Measurements from ENCODE around the gene C10orf90. TPM values are rescaled to one million over a fixed set of nuclear protein-coding genes. Genes with fewer than 3 reads are reported as not detected.

The C10orf90 gene
- total and polyA plus RNA-seq, 2 of the 8 experiments (the other 6 are each of a cell fraction or from before 2014, with no cell fraction given): 0.21 TPM; not detected in 1

DNA sequence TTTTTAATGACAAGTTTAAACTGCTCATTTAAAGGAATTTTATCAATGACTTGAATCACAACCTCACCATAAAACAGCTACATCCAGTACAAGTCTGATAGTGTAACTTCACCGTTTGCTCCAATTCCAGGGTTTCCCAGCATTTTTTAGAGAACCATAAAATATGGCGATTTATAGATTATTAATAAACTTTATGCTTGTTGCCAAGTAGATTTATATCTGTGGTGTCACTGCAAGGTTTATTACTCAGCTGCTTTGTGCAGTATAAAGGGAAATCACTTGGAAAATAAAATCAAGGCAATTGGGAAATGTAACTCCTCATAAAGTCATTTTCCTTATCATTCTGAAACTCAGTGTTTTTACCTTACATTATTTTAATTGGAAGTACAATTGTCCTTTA, 218.2 kb downstream of the C10orf90 start:
- ChIA-PET POLR2A (ENCODE audit: partially characterized antibody) (no interaction called here), CTCF (ENCODE audit: partially characterized antibody) (interaction anchor here (0.6 kb wide), 1 partner anchor 476 kb away, joined by 3 read pairs; no protein-coding TSS in a partner anchor)
- Histone ChIP-seq H4K8ac (ENCODE audit: extremely low read depth, insufficient read depth, low read length) (no peak overlapping the region), H2BK15ac (ENCODE audit: low read length) (no peak overlapping the region), H2BK5ac (ENCODE audit: low read depth, low read length) (no peak overlapping the region), H2AK5ac (ENCODE audit: low read depth, low read length) (no peak overlapping the region), H3K27me3 (replicated peaks in 1 of 4; ENCODE audit: control insufficient read depth in 3 of 4, extremely low read depth in 1 of 4, insufficient read depth in 3 of 4, low read length in 3 of 4) (no peaks in the 10 kb centered on the region), H4K20me1 (replicated peaks in 1 of 2; ENCODE audit: control insufficient read depth in 1 of 2, insufficient read depth in 2 of 2, low read length in 2 of 2) (no peaks in the 10 kb centered on the region), H2BK120ac (replicated peaks; ENCODE audit: low read depth, low read length) (no peak overlapping the region), H2AFZ (ENCODE audit: low read length) (no peak overlapping the region), H2BK20ac (ENCODE audit: low read length) (no peak overlapping the region), H3K9ac (replicated peaks in 1 of 4; ENCODE audit: extremely low read depth in 1 of 4, low read depth in 3 of 4, low read length in 3 of 4) (no peak overlapping the region), H3K4me1 (replicated peaks in 1 of 4; ENCODE audit: control insufficient read depth in 3 of 4, insufficient read depth in 4 of 4, low read length in 3 of 4) (no peaks in the 10 kb centered on the region), H3K9me3 (ENCODE audit: insufficient read depth in 2 of 2, low read depth in 1 of 2, low read length in 1 of 2) (no peaks in the 10 kb centered on the region), H3K79me1 (ENCODE audit: low read depth, low read length) (no peaks in the 10 kb centered on the region), H3K36me3 (ENCODE audit: control insufficient read depth in 2 of 4, insufficient read depth in 4 of 4, low read length in 3 of 4) (no peaks in the 10 kb centered on the region), H3K79me2 (ENCODE audit: control insufficient read depth in 1 of 2, insufficient read depth in 2 of 2, low read length in 2 of 2) (no peaks in the 10 kb centered on the region), H2BK12ac (ENCODE audit: low read depth, low read length) (no peak overlapping the region), H3K23me2 (ENCODE audit: low read depth, low read length) (no peaks in the 10 kb centered on the region), H3K14ac (ENCODE audit: insufficient read length) (no peak overlapping the region), H3K23ac (ENCODE audit: insufficient read length) (no peak overlapping the region), H3K18ac (ENCODE audit: extremely low read depth, low read length) (no peak overlapping the region), H3K4me3 (ENCODE audit: extremely low read depth in 1 of 4, insufficient read depth in 2 of 4, low read depth in 3 of 4, low read length in 4 of 4) (no peak overlapping the region), H3K4ac (replicated peaks; ENCODE audit: insufficient read length, low read depth, low read length) (no peak overlapping the region), H3K56ac (replicated peaks; ENCODE audit: insufficient read length, low read depth, low read length) (no peak overlapping the region), H3K27ac (ENCODE audit: low read depth, low read length) (no peak overlapping the region), H3K4me2 (ENCODE audit: insufficient read depth in 1 of 2, low read depth in 2 of 2, low read length in 2 of 2) (no peak overlapping the region), H4K91ac (replicated peaks; ENCODE audit: insufficient read length, low read length) (no peak overlapping the region), H4K5ac (ENCODE audit: insufficient read length, low read depth, low read length) (no peak overlapping the region)
- FAIRE-seq: no peak
- DNase-seq (ENCODE audit: low read depth in 1 of 2, low spot score in 2 of 2): no peak
- WGBS, 2 experiments (ENCODE audit: extremely low coverage in 1 of 2, insufficient coverage in 1 of 2, insufficient read length in 1 of 2, insufficient replicate concordance in 2 of 2, low coverage in 1 of 2, low lambda C conversion rate in 2 of 2, missing lambda C conversion rate in 1 of 2): 90% methylated on average over 2 of the region's 2 CpGs; no CpG with 5 or more reads in 1 of the 2 experiments
- TF ChIP-seq RFX5 (IDR thresholded peaks at IDR 0.05; ENCODE audit: borderline replicate concordance, low read depth, low read length) (no peak), SAP30 (IDR thresholded peaks at IDR 0.05; ENCODE audit: insufficient read depth, insufficient replicate concordance, low read length) (no peak), TAF1 (IDR thresholded peaks at IDR 0.05; ENCODE audit: low read depth, low read length) (no peak), JUN (IDR thresholded peaks at IDR 0.05; ENCODE audit: low read depth, low read length) (no peak), SIN3A (conservative IDR thresholded peaks at IDR 0.05 in 1 of 2, IDR thresholded peaks at IDR 0.05 in 1 of 2; ENCODE audit: low read depth in 1 of 2, low read length in 2 of 2) (no peak), BACH1 (IDR thresholded peaks at IDR 0.05; ENCODE audit: low read length) (no peak), BCL11A (IDR thresholded peaks at IDR 0.05; ENCODE audit: low read depth in 2 of 2, low read length in 2 of 2) (no peak), RAD21 (IDR thresholded peaks at IDR 0.05 in 1 of 2, conservative IDR thresholded peaks at IDR 0.05 in 1 of 2; ENCODE audit: low read depth in 2 of 2, low read length in 2 of 2) (no peak), SP1 (IDR thresholded peaks at IDR 0.05; ENCODE audit: low read depth, low read length) (no peak)
- TF ChIP-seq, protein P1, sequence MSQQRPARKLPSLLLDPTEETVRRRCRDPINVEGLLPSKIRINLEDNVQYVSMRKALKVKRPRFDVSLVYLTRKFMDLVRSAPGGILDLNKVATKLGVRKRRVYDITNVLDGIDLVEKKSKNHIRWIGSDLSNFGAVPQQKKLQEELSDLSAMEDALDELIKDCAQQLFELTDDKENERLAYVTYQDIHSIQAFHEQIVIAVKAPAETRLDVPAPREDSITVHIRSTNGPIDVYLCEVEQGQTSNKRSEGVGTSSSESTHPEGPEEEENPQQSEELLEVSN (IDR thresholded peaks at IDR 0.05): no peak
- TF ChIP-seq, protein P2, sequence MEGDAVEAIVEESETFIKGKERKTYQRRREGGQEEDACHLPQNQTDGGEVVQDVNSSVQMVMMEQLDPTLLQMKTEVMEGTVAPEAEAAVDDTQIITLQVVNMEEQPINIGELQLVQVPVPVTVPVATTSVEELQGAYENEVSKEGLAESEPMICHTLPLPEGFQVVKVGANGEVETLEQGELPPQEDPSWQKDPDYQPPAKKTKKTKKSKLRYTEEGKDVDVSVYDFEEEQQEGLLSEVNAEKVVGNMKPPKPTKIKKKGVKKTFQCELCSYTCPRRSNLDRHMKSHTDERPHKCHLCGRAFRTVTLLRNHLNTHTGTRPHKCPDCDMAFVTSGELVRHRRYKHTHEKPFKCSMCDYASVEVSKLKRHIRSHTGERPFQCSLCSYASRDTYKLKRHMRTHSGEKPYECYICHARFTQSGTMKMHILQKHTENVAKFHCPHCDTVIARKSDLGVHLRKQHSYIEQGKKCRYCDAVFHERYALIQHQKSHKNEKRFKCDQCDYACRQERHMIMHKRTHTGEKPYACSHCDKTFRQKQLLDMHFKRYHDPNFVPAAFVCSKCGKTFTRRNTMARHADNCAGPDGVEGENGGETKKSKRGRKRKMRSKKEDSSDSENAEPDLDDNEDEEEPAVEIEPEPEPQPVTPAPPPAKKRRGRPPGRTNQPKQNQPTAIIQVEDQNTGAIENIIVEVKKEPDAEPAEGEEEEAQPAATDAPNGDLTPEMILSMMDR (IDR thresholded peaks at IDR 0.05; ENCODE audit: control extremely low read depth in 1 of 3, insufficient read depth in 1 of 3, low read depth in 1 of 3, low read length in 3 of 3): no peak

All from H1 (cell line).